Measurements from ENCODE around the gene WDR74. TPM values are rescaled to one million over a fixed set of nuclear protein-coding genes. Genes with fewer than 3 reads are reported as not detected.
A peak's percentile ranks its signal among the peaks of the same experiment; 100 is the strongest.

Gene WDR74
- total and polyA plus RNA-seq, 9 of the 15 experiments (the other 6 are each of a cell fraction or from before 2014, with no cell fraction given) = 32.7 to 210 (median 114) TPM

DNA sequence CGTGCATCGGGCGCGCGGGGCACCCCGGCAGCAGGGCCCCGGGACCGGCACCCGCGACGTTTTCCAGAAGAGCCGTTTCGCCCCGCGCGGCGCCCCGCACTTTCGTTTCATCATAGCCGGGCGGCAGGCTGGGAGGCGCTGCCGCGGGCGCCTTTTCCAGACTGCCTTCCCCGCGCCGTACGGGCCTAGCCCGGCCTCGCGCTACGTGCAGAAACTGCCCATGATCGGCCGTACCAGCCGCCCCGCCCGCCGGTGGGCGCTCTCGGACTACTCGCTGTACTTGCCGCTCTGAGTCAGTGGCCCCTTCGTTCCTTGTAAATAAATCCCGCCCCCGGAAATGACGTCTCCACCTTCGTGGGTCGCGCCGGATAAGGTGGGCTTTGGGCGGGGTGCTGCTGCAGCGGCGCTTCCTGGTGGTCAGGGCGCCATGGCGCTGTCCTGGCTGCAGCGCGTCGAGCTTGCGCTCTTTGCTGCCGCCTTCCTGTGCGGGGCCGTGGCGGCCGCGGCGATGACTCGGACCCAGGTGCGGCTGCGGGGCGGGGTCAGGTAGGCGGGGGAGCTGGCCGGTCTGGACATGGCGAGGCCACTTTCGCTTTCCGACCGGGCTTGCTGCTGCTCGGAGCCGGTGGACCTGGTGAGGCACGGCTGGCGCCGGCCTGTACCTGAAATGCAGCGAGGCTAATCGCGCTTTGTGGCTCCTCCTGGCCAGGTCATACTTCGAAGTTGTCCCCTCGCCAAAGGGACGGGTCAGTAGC lies 52.2 kb downstream of the WDR74 start, which contains the start of gene TMEM179B (continued):
- no peak for TF ChIP-seq USF2 (CRISPR knock-in tag; IDR thresholded peaks at IDR 0.05)
- peak; percentile 7; the same call in 1 of the 2 replicates for TF ChIP-seq STAT5A (IDR thresholded peaks at IDR 0.05; ENCODE audit: borderline replicate concordance, low read length)
- TF ChIP-seq HNRNPLL (IDR thresholded peaks at IDR 0.05; ENCODE audit: low read depth, low read length, poor library complexity, severe bottlenecking) = peak; percentile 16
- no peak for TF ChIP-seq SNIP1 (IDR thresholded peaks at IDR 0.05; ENCODE audit: low read depth)
- no peak for TF ChIP-seq FOXJ3 (CRISPR knock-in tag; IDR thresholded peaks at IDR 0.05)
- no peak for TF ChIP-seq BCL6 (CRISPR knock-in tag; IDR thresholded peaks at IDR 0.05)
- TF ChIP-seq ZNF239 (CRISPR knock-in tag; IDR thresholded peaks at IDR 0.05) = no peak
- TF ChIP-seq BRF1 (IDR thresholded peaks at IDR 0.05; ENCODE audit: borderline replicate concordance, extremely low read depth, insufficient read length) = no peak
- peak; percentile 88 for TF ChIP-seq POLR2H (tag; IDR thresholded peaks at IDR 0.05; ENCODE audit: low read depth)
- peak; percentile 35 for TF ChIP-seq SETDB1 (IDR thresholded peaks at IDR 0.05; ENCODE audit: low read length)
- TF ChIP-seq, protein P1, sequence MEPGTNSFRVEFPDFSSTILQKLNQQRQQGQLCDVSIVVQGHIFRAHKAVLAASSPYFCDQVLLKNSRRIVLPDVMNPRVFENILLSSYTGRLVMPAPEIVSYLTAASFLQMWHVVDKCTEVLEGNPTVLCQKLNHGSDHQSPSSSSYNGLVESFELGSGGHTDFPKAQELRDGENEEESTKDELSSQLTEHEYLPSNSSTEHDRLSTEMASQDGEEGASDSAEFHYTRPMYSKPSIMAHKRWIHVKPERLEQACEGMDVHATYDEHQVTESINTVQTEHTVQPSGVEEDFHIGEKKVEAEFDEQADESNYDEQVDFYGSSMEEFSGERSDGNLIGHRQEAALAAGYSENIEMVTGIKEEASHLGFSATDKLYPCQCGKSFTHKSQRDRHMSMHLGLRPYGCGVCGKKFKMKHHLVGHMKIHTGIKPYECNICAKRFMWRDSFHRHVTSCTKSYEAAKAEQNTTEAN (CRISPR knock-in tag; IDR thresholded peaks at IDR 0.05) = 0 out of 2 replicates have a peak, but pooled peaks have one; percentile 20
- TF ChIP-seq SMAD4 (CRISPR knock-in tag; conservative IDR thresholded peaks at IDR 0.05) = peak; percentile 76
- peak; percentile 95 for TF ChIP-seq ARID4B (CRISPR knock-in tag; IDR thresholded peaks at IDR 0.05)
- TF ChIP-seq PRPF4 (IDR thresholded peaks at IDR 0.05; ENCODE audit: insufficient read depth, low read depth, low read length, poor library complexity, severe bottlenecking) = peak; percentile 29
- TF ChIP-seq C11orf30 (IDR thresholded peaks at IDR 0.05; ENCODE audit: low read depth) = peak; percentile 83
- TF ChIP-seq RBM14 (IDR thresholded peaks at IDR 0.05; ENCODE audit: borderline replicate concordance, insufficient read depth, low read depth, low read length) = 0 out of 2 replicates have a peak, but pooled peaks have one; percentile 46
- no peak for TF ChIP-seq ZSCAN32 (CRISPR knock-in tag; IDR thresholded peaks at IDR 0.05)
- no peak for TF ChIP-seq ZFP1 (CRISPR knock-in tag; IDR thresholded peaks at IDR 0.05)
- no peak for TF ChIP-seq CREBBP (IDR thresholded peaks at IDR 0.05; ENCODE audit: low read depth, low read length)
- TF ChIP-seq DACH1 (IDR thresholded peaks at IDR 0.05; ENCODE audit: partially characterized antibody) = no peak
- TF ChIP-seq CCNT2 (IDR thresholded peaks at IDR 0.05; ENCODE audit: borderline replicate concordance, extremely low read depth, insufficient read length, low read depth, low read length) = peak; percentile 91
- peak; percentile 97 for TF ChIP-seq SUPT5H (IDR thresholded peaks at IDR 0.05)
- peak; percentile 43; the same call in 1 of the 2 replicates for TF ChIP-seq NBN (IDR thresholded peaks at IDR 0.05; ENCODE audit: low read depth)

Data from K562 (cell line).